Measurements from ENCODE around the gene FANK1. TPM values are rescaled to one million over a fixed set of nuclear protein-coding genes. Genes with fewer than 3 reads are reported as not detected.
"Not testable (repeated sequence)": the region's sequence is repeated elsewhere in the genome, so short reads cannot be mapped to it uniquely, and the experiment has no call there.

FANK1 gene
- total and polyA plus RNA-seq, 10 donors: 0.35 to 1.0 (median 0.90) TPM; not detected in 2

GRCh38 chr10:125962200-125962599 lies 65.8 kb downstream of the FANK1 start:
- no peaks in the 10 kb centered on the region for H3K36me3 ChIP-seq
- no peak overlapping the region for H3K27ac ChIP-seq
- no peak overlapping the region for H3K4me3 ChIP-seq
- no peak for TF ChIP-seq POLR2A (IDR thresholded peaks at IDR 0.05)
- no peak for TF ChIP-seq CTCF (IDR thresholded peaks at IDR 0.05 in 8 of 11, conservative IDR thresholded peaks at IDR 0.05 in 3 of 11)
- no peak for TF ChIP-seq POLR2AphosphoS5 (IDR thresholded peaks at IDR 0.05)
- WGBS, 5 donors: 90 to 96% (median 92%) methylated on average over 3 of the region's 3 CpGs
- H3K27me3 ChIP-seq (replicated peaks in 1 of 7): no peaks in the 10 kb centered on the region
- no peaks in the 10 kb centered on the region for H3K9me3 ChIP-seq
- H3K4me1 ChIP-seq: no peaks in the 10 kb centered on the region
- DNase-seq: no peak
- intact Hi-C loops (cut with DNase I; ENCODE audit: low total_unique reads): no loop called here

- H3K9me3 ChIP-seq: no peaks in the 10 kb centered on the region
- WGBS, 5 donors: 87 to 96% (median 91%) methylated on average over 2 of the region's 2 CpGs
- no peak for DNase-seq
- TF ChIP-seq CTCF (IDR thresholded peaks at IDR 0.05 in 8 of 11, conservative IDR thresholded peaks at IDR 0.05 in 3 of 11) (no peak), POLR2A (IDR thresholded peaks at IDR 0.05) (no peak), POLR2AphosphoS5 (IDR thresholded peaks at IDR 0.05) (no peak)
- H3K4me1 ChIP-seq: no peaks in the 10 kb centered on the region
- H3K4me3 ChIP-seq: no peak overlapping the region
- H3K27ac ChIP-seq: no peak overlapping the region
- intact Hi-C loops (cut with DNase I; ENCODE audit: low total_unique reads): no loop called here
- peaks cover 0 to 5% (median 0%) of the 10 kb centered on the region in 7 donors for H3K27me3 ChIP-seq (replicated peaks in 1 of 7)
- no peaks in the 10 kb centered on the region for H3K36me3 ChIP-seq
Measured at GRCh38 chr10:125964558-125964957, 68.2 kb downstream of the FANK1 start.

GRCh38 chr10:125967533-125967932 lies 71.2 kb downstream of the FANK1 start:
- intact Hi-C loops (cut with DNase I; ENCODE audit: low total_unique reads): no loop called here
- Histone ChIP-seq H3K9me3 (peaks cover 0 to 8% (median 0%) of the 10 kb centered on the region in 8 donors), H3K27ac (no peak overlapping the region), H3K4me3 (no peak overlapping the region), H3K36me3 (no peaks in the 10 kb centered on the region), H3K4me1 (no peaks in the 10 kb centered on the region), H3K27me3 (replicated peaks in 1 of 7) (peaks cover 0 to 5% (median 0%) of the 10 kb centered on the region in 7 donors)
- TF ChIP-seq CTCF (IDR thresholded peaks at IDR 0.05 in 8 of 11, conservative IDR thresholded peaks at IDR 0.05 in 3 of 11): no peak
- TF ChIP-seq POLR2A (IDR thresholded peaks at IDR 0.05): no peak
- TF ChIP-seq POLR2AphosphoS5 (IDR thresholded peaks at IDR 0.05): no peak
- DNase-seq: no peak
- WGBS, 5 donors: 76 to 94% (median 86%) methylated on average over 1 of the region's 1 CpG

- H3K27ac ChIP-seq; H3K36me3 ChIP-seq; H3K9me3 ChIP-seq; DNase-seq; H3K27me3 ChIP-seq (replicated peaks in 1 of 7); H3K4me3 ChIP-seq; intact Hi-C loops (cut with DNase I; ENCODE audit: low total_unique reads); H3K4me1 ChIP-seq: not testable (repeated sequence)
- 87 to 96% (median 93%) methylated on average over 14 to 36 of the region's 36 CpGs for WGBS, 5 donors
Measured at GRCh38 chr10:125970077-125970630, 73.8 kb downstream of the FANK1 start.

Data from spleen (tissue), 11 donors.